ENCODE measurements around the gene TMED4.

DNA sequence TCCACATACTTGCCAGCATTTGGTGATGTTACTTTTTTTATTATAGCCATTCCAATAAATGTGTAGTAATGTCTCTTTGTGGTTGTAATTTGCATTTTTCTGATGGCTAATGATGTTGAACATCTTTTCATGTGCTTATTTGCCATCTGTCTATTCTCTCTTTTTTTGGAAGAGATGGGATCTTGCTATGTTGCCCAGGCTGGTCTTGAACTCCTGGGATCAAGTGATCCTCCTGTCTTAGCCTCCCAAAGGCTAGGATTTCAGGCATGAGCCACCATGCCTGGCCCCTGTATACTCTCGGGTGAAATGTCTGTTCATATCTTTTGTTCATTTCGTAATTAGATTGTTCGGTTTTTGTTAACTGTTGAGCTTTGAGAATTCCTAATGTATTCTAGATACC is 27.8 kb upstream of the TMED4 start:
- TF ChIP-seq, protein P1, sequence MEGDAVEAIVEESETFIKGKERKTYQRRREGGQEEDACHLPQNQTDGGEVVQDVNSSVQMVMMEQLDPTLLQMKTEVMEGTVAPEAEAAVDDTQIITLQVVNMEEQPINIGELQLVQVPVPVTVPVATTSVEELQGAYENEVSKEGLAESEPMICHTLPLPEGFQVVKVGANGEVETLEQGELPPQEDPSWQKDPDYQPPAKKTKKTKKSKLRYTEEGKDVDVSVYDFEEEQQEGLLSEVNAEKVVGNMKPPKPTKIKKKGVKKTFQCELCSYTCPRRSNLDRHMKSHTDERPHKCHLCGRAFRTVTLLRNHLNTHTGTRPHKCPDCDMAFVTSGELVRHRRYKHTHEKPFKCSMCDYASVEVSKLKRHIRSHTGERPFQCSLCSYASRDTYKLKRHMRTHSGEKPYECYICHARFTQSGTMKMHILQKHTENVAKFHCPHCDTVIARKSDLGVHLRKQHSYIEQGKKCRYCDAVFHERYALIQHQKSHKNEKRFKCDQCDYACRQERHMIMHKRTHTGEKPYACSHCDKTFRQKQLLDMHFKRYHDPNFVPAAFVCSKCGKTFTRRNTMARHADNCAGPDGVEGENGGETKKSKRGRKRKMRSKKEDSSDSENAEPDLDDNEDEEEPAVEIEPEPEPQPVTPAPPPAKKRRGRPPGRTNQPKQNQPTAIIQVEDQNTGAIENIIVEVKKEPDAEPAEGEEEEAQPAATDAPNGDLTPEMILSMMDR (IDR thresholded peaks at IDR 0.05), result no peak
- no peak for TF ChIP-seq POLR2A (IDR thresholded peaks at IDR 0.05)

Measured in lower leg skin (tissue), 3 donors.